K562 (cell line): Measurements from ENCODE around the gene TLX2. TPM values are rescaled to one million over a fixed set of nuclear protein-coding genes. Genes with fewer than 3 reads are reported as not detected.

Source experiments
- ARID1B ChIP-seq: fragments of 450-650 bp; IDR thresholded peaks from 2 replicates; pipeline ENCODE4 v1.6.1; 2016; ENCODE audit warnings: antibody characterized with exemption, mild to moderate bottlenecking, inconsistent platforms
- CAMTA2 ChIP-seq: fragments of 250-450 bp; sonication (Bioruptor Pico); conservative IDR thresholded peaks from 2 replicates; pipeline ENCODE4 v1.5.1; 2022
- CHD1 ChIP-seq: fragments of 200-600 bp; sonication (generic); IDR thresholded peaks from one replicate; pipeline ENCODE4 v1.6.1; 2012; ENCODE audit warnings: mild to moderate bottlenecking, moderate library complexity, low read length, inconsistent platforms
- CHD4 ChIP-seq: fragments of 200-600 bp; sonication (generic); IDR thresholded peaks from 3 replicates; pipeline ENCODE4 v1.6.1; 2012; ENCODE audit warnings: low read depth, mild to moderate bottlenecking, mixed read lengths, low read length, inconsistent platforms; ENCODE audit not compliant: insufficient read depth, insufficient replicate concordance, poor library complexity, severe bottlenecking
- DPF2 ChIP-seq: fragments of 450-650 bp; IDR thresholded peaks from 2 replicates; pipeline ENCODE4 v1.6.1; 2016
- GABPB1 ChIP-seq: sonication (generic); formaldehyde crosslinking; IDR thresholded peaks from 2 replicates; pipeline ENCODE4 v1.8.0; 2022; ENCODE audit warnings: mild to moderate bottlenecking, missing genetic modification reagents
- GATA2 ChIP-seq: sonication (generic); formaldehyde crosslinking; IDR thresholded peaks from 2 replicates; pipeline ENCODE4 v1.4.0; 2020; ENCODE audit warnings: mild to moderate bottlenecking, missing genetic modification reagents
- HEY1 ChIP-seq: fragments of 250-450 bp; sonication (Bioruptor Pico); IDR thresholded peaks from 2 replicates; pipeline ENCODE4 v1.5.0; 2020; ENCODE audit warnings: mild to moderate bottlenecking, moderate library complexity, borderline replicate concordance
- HSF4 ChIP-seq: fragments of 250-450 bp; sonication (Bioruptor Pico); IDR thresholded peaks from 2 replicates; pipeline ENCODE4 v2.1.2; 2022; ENCODE audit warnings: mild to moderate bottlenecking, moderate library complexity, borderline replicate concordance
- POU5F1 ChIP-seq: fragments of 150-350 bp; IDR thresholded peaks from 2 replicates; pipeline ENCODE4 v1.6.1; 2014; ENCODE audit warnings: borderline replicate concordance, low read length, low read depth, mild to moderate bottlenecking; ENCODE audit not compliant: partially characterized antibody
- RAD21 ChIP-seq, 2 experiments: fragments of 250-450 bp in 1 of 2; fragments of 450-650 bp in 1 of 2; sonication (Bioruptor Pico) in 1 of 2; formaldehyde crosslinking in 1 of 2; IDR thresholded peaks in 1 of 2; conservative IDR thresholded peaks in 1 of 2; 2 replicates each; pipeline versions ENCODE4 v1.4.0 to v1.8.0; 2020 to 2022; ENCODE audit warnings: mild to moderate bottlenecking in 2 of 2, moderate library complexity in 1 of 2
- RBM39 ChIP-seq: fragments of 200-400 bp; formaldehyde crosslinking; optimal IDR thresholded peaks from 2 replicates; pipeline ENCODE3; 2018; ENCODE audit warnings: low read depth, low read length
- SPI1 ChIP-seq: IDR thresholded peaks from 2 replicates; pipeline ENCODE4 v1.6.1; 2011; ENCODE audit warnings: low read depth, low read length, control low read depth, borderline replicate concordance
- STAT5B ChIP-seq: fragments of 250-450 bp; sonication (Bioruptor Pico); IDR thresholded peaks from 2 replicates; pipeline ENCODE4 v1.8.0; 2021; ENCODE audit warnings: mild to moderate bottlenecking, inconsistent platforms
- U2AF1 ChIP-seq: fragments of 200-400 bp; formaldehyde crosslinking; optimal IDR thresholded peaks from 2 replicates; pipeline ENCODE3; 2017; ENCODE audit warnings: mild to moderate bottlenecking, low read depth, low read length, moderate library complexity
- ZBTB1 ChIP-seq: sonication (generic); formaldehyde crosslinking; IDR thresholded peaks from 2 replicates; pipeline ENCODE4 v1.8.1; 2023; ENCODE audit warnings: missing genetic modification reagents, low read depth, mild to moderate bottlenecking, borderline replicate concordance
- ZNF311 ChIP-seq: fragments of 250-450 bp; sonication (Bioruptor Pico); IDR thresholded peaks from 2 replicates; pipeline ENCODE4 v1.4.0; 2020; ENCODE audit warnings: mild to moderate bottlenecking, moderate library complexity
- polyA plus RNA-seq, 8 experiments: library from polyadenylated mRNA; depleted of rRNA in 4 of 8; stranded (reverse) in 5 of 8; unstranded in 3 of 8; fragments of >200 nt; fragmentation: Nextera tagmentation in 2 of 8; fragmentation: Illumina TruSeq in 1 of 8; extraction: Ambion mirVana in 2 of 8; extraction: Trizol in 1 of 8; gene quantifications; 2 replicates each; pipeline versions ENCODE4 v1.2.1 to v1.2.3, GENCODE V29; 2011 to 2014; ENCODE audit warnings: inconsistent platforms in 1 of 8, missing spikeins in 1 of 8
- total RNA-seq, 7 experiments: library from RNA; depleted of rRNA in 6 of 7; stranded (reverse); fragments of >200 nt in 6 of 7; fragmentation: Illumina TruSeq in 2 of 7; extraction: Trizol in 2 of 7; gene quantifications; 2 replicates each; pipeline versions ENCODE4 v1.2.1 to v1.2.3, GENCODE V29; 2011 to 2021; ENCODE audit warnings: low replicate concordance in 1 of 7
- TF ChIP-seq, protein P1 (sequence below), 2 experiments: IDR thresholded peaks; 2 replicates each; pipeline ENCODE4 v1.6.1; 2011; ENCODE audit warnings: borderline replicate concordance in 1 of 2, control low read depth in 1 of 2, low read depth in 1 of 2, low read length in 1 of 2, mild to moderate bottlenecking in 1 of 2, mixed read lengths in 1 of 2, moderate library complexity in 1 of 2; ENCODE audit not compliant: insufficient read depth in 1 of 2, insufficient read length in 1 of 2, poor library complexity in 1 of 2, severe bottlenecking in 1 of 2; ENCODE audit errors: extremely low read depth in 1 of 2
- TF ChIP-seq, protein P2 (sequence below): fragments of 450-650 bp; IDR thresholded peaks from 2 replicates; pipeline ENCODE4 v1.7.1; 2018; ENCODE audit warnings: mild to moderate bottlenecking, low read depth; ENCODE audit not compliant: partially characterized antibody
- TF ChIP-seq, protein P3 (sequence below): fragments of 450-650 bp; IDR thresholded peaks from one replicate; pipeline ENCODE4 v1.6.1; 2018; ENCODE audit warnings: mild to moderate bottlenecking, moderate library complexity; ENCODE audit not compliant: partially characterized antibody
- TF ChIP-seq, protein P4 (sequence below): conservative IDR thresholded peaks from 2 replicates; pipeline ENCODE4 v1.6.1; 2011; ENCODE audit warnings: low read depth, mild to moderate bottlenecking, low read length; ENCODE audit not compliant: control insufficient read depth

Gene TLX2
- total and polyA plus RNA-seq, 9 of the 15 experiments (the other 6 are each of a cell fraction or from before 2014, with no cell fraction given), result not detected

DNA sequence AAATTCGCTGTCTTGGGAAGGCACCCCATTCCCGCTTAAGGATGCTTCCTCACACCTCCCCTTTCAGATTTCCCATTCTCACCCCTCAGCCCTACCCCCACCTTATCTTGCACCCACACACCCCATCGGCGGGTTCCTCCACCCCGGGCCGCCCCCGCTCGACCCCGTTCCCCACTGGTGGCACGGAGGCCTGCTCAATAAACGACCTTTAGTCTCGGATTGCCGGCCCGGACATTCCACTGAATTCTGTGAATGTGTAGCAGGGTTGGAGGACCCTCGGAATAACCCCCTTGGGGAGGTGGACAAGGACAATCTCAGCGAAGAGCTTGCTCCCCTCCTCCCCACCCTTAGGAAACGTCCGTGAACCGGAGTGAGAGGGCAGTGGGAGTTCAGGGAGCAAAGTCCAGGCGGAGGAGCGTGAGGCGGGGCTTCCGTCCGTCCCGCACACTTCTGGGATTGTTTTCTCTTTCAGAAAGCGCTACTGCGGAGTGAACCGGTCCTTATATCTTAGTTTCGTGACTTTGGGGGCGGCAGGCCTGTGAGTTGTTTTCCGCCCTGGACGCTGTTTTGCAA is 12.0 kb upstream of the TLX2 start (continued):
- no peak for TF ChIP-seq STAT5B (CRISPR knock-in tag)
- TF ChIP-seq, protein P1, sequence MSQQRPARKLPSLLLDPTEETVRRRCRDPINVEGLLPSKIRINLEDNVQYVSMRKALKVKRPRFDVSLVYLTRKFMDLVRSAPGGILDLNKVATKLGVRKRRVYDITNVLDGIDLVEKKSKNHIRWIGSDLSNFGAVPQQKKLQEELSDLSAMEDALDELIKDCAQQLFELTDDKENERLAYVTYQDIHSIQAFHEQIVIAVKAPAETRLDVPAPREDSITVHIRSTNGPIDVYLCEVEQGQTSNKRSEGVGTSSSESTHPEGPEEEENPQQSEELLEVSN (IDR thresholded peaks at IDR 0.05; ENCODE audit: borderline replicate concordance in 1 of 2, extremely low read depth in 1 of 2, insufficient read depth in 1 of 2, insufficient read length in 1 of 2, low read depth in 1 of 2, low read length in 1 of 2, poor library complexity in 1 of 2, severe bottlenecking in 1 of 2), result no peak
- TF ChIP-seq ZNF311, result no peak
- TF ChIP-seq CHD1, result no peak
- TF ChIP-seq, protein P2, sequence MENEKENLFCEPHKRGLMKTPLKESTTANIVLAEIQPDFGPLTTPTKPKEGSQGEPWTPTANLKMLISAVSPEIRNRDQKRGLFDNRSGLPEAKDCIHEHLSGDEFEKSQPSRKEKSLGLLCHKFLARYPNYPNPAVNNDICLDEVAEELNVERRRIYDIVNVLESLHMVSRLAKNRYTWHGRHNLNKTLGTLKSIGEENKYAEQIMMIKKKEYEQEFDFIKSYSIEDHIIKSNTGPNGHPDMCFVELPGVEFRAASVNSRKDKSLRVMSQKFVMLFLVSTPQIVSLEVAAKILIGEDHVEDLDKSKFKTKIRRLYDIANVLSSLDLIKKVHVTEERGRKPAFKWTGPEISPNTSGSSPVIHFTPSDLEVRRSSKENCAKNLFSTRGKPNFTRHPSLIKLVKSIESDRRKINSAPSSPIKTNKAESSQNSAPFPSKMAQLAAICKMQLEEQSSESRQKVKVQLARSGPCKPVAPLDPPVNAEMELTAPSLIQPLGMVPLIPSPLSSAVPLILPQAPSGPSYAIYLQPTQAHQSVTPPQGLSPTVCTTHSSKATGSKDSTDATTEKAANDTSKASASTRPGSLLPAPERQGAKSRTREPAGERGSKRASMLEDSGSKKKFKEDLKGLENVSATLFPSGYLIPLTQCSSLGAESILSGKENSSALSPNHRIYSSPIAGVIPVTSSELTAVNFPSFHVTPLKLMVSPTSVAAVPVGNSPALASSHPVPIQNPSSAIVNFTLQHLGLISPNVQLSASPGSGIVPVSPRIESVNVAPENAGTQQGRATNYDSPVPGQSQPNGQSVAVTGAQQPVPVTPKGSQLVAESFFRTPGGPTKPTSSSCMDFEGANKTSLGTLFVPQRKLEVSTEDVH, result no peak
- TF ChIP-seq, protein P3, sequence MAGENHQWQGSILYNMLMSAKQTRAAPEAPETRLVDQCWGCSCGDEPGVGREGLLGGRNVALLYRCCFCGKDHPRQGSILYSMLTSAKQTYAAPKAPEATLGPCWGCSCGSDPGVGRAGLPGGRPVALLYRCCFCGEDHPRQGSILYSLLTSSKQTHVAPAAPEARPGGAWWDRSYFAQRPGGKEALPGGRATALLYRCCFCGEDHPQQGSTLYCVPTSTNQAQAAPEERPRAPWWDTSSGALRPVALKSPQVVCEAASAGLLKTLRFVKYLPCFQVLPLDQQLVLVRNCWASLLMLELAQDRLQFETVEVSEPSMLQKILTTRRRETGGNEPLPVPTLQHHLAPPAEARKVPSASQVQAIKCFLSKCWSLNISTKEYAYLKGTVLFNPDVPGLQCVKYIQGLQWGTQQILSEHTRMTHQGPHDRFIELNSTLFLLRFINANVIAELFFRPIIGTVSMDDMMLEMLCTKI, result no peak
- no peak for TF ChIP-seq ZBTB1 (CRISPR knock-in tag)
- TF ChIP-seq POU5F1, result no peak
- no peak for TF ChIP-seq GABPB1
- TF ChIP-seq CAMTA2 (CRISPR knock-in tag), result no peak
- TF ChIP-seq, protein P4, sequence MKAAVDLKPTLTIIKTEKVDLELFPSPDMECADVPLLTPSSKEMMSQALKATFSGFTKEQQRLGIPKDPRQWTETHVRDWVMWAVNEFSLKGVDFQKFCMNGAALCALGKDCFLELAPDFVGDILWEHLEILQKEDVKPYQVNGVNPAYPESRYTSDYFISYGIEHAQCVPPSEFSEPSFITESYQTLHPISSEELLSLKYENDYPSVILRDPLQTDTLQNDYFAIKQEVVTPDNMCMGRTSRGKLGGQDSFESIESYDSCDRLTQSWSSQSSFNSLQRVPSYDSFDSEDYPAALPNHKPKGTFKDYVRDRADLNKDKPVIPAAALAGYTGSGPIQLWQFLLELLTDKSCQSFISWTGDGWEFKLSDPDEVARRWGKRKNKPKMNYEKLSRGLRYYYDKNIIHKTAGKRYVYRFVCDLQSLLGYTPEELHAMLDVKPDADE, result no peak; the same call in 1 of the 2 replicates
- no peak for TF ChIP-seq RBM39
- TF ChIP-seq HSF4, result no peak
- TF ChIP-seq U2AF1, result no peak
- no peak for TF ChIP-seq CHD4
- no peak for TF ChIP-seq RAD21 (CRISPR knock-in tag; conservative IDR thresholded peaks at IDR 0.05 in 1 of 2, IDR thresholded peaks at IDR 0.05 in 1 of 2)
- TF ChIP-seq DPF2, result peak; percentile 62; the same call in 1 of the 2 replicates
- TF ChIP-seq HEY1 (CRISPR knock-in tag), result no peak
- peak; percentile 80 for TF ChIP-seq ARID1B
- TF ChIP-seq SPI1, result no peak
- no peak for TF ChIP-seq GATA2
